ENCODE results near the gene GNGT1. TPM values are rescaled to one million over a fixed set of nuclear protein-coding genes. Genes with fewer than 3 reads are reported as not detected.

The GNGT1 gene
- polyA plus RNA-seq, 1 of the 3 experiments (the other 2 are of a cell fraction), result 0.15 TPM

GRCh38 chr7:93913197-93913596 is 6.8 kb downstream of the GNGT1 start:
- Histone ChIP-seq H2AFZ (ENCODE audit: low read depth) (0 out of 2 replicates have a peak overlapping the region, but pooled peaks have one; percentile 43), H3K9me3 (no peaks in the 10 kb centered on the region), H3K4me3 (ENCODE audit: low read depth in 2 of 2, low read length in 1 of 2) (no peak overlapping the region), H3K4me1 (ENCODE audit: control insufficient read depth in 1 of 2, insufficient read depth in 2 of 2, low read depth in 1 of 2, low read length in 1 of 2) (peaks cover 4 to 5% of the 10 kb centered on the region in 2 experiments; a peak in 3 of 4 replicates), H3K79me2 (ENCODE audit: insufficient read depth) (no peaks in the 10 kb centered on the region), H3K9me2 (no peaks in the 10 kb centered on the region), H3K4me2 (no peak overlapping the region), H4K20me1 (ENCODE audit: insufficient read depth) (no peaks in the 10 kb centered on the region), H3F3A (replicated peaks; ENCODE audit: insufficient read depth) (peaks cover 18% of the 10 kb centered on the region), H3K27me3 (ENCODE audit: insufficient read depth) (no peaks in the 10 kb centered on the region), H3K9ac (no peak overlapping the region), H3K27ac (ENCODE audit: low read depth in 2 of 2, low read length in 1 of 2) (no peak overlapping the region), H3K36me3 (replicated peaks in 1 of 2; ENCODE audit: control insufficient read depth in 1 of 2, insufficient read depth in 2 of 2, low read length in 1 of 2) (no peaks in the 10 kb centered on the region)
- TF ChIP-seq CTCF (IDR thresholded peaks at IDR 0.05) (no peak), MEF2A (IDR thresholded peaks at IDR 0.05; ENCODE audit: borderline replicate concordance, low read depth) (no peak), TAF1 (IDR thresholded peaks at IDR 0.05; ENCODE audit: borderline replicate concordance, low read depth, low read length) (no peak), MAX (IDR thresholded peaks at IDR 0.05; ENCODE audit: low read depth) (no peak), USF1 (IDR thresholded peaks at IDR 0.05; ENCODE audit: borderline replicate concordance, low read depth) (no peak)
- DNase-seq, result no peak
- CTCF ChIA-PET, result interaction anchor here (1.0 kb wide), 1 partner anchor 10 kb away, joined by 6 read pairs; no protein-coding TSS in a partner anchor
- POLR2A ChIA-PET, result no interaction called here

GRCh38 chr7:93914581-93915066 is 8.3 kb downstream of the GNGT1 start:
- Histone ChIP-seq H2AFZ (ENCODE audit: low read depth) (no peak overlapping the region; the same call in 1 of the 2 replicates), H3K27ac (ENCODE audit: low read depth in 2 of 2, low read length in 1 of 2) (no peak overlapping the region; a peak in 1 of 4 replicates), H3K36me3 (replicated peaks in 1 of 2; ENCODE audit: control insufficient read depth in 1 of 2, insufficient read depth in 2 of 2, low read length in 1 of 2) (no peaks in the 10 kb centered on the region), H3K27me3 (ENCODE audit: insufficient read depth) (no peaks in the 10 kb centered on the region), H3K9ac (no peak overlapping the region), H4K20me1 (ENCODE audit: insufficient read depth) (no peaks in the 10 kb centered on the region), H3K4me1 (ENCODE audit: control insufficient read depth in 1 of 2, insufficient read depth in 2 of 2, low read depth in 1 of 2, low read length in 1 of 2) (peaks cover 4 to 5% of the 10 kb centered on the region in 2 experiments; a peak in 3 of 4 replicates), H3K4me2 (peak overlapping the region; percentile 31; the same call in 1 of the 2 replicates), H3K4me3 (ENCODE audit: low read depth in 2 of 2, low read length in 1 of 2) (peak overlapping the region in 1 of 2 experiments; percentile 9; a peak in 1 of 4 replicates), H3F3A (replicated peaks; ENCODE audit: insufficient read depth) (peaks cover 18% of the 10 kb centered on the region), H3K79me2 (ENCODE audit: insufficient read depth) (no peaks in the 10 kb centered on the region), H3K9me2 (no peaks in the 10 kb centered on the region), H3K9me3 (no peaks in the 10 kb centered on the region)
- POLR2A ChIA-PET, result no interaction called here
- DNase-seq, result no peak
- 22% methylated on average over 7 of the region's 7 CpGs for WGBS (ENCODE audit: low lambda C conversion rate)
- CTCF ChIA-PET, result interaction anchor here (0.9 to 1.3 kb wide), 2 partner anchors 9 to 12 kb away, joined by 4 to 6 read pairs; no protein-coding TSS in a partner anchor
- no peak for TF ChIP-seq SMC3 (IDR thresholded peaks at IDR 0.05; ENCODE audit: low read depth, low read length)
- TF ChIP-seq NRF1 (IDR thresholded peaks at IDR 0.05; ENCODE audit: low read depth, low read length), result no peak
- peak; percentile 67 for TF ChIP-seq FOSL2 (IDR thresholded peaks at IDR 0.05; ENCODE audit: borderline replicate concordance, low read depth)
- TF ChIP-seq EP300 (IDR thresholded peaks at IDR 0.05; ENCODE audit: borderline replicate concordance in 1 of 2, low read depth in 1 of 2, low read length in 1 of 2), result peak in 1 of 2 experiments; percentile 65; a peak in 1 of 4 replicates
- no peak for TF ChIP-seq SIN3A (IDR thresholded peaks at IDR 0.05; ENCODE audit: borderline replicate concordance, low read depth, low read length)
- no peak for TF ChIP-seq EZH2phosphoT487 (IDR thresholded peaks at IDR 0.05; ENCODE audit: borderline replicate concordance, low read depth)
- peak; percentile 69 for TF ChIP-seq TCF12 (IDR thresholded peaks at IDR 0.05)
- no peak for TF ChIP-seq CHD2 (IDR thresholded peaks at IDR 0.05; ENCODE audit: low read length, partially characterized antibody)
- TF ChIP-seq GABPA (IDR thresholded peaks at IDR 0.05; ENCODE audit: low read depth), result no peak
- TF ChIP-seq IRF3 (IDR thresholded peaks at IDR 0.05; ENCODE audit: low read depth, low read length), result no peak
- TF ChIP-seq RXRA (IDR thresholded peaks at IDR 0.05; ENCODE audit: borderline replicate concordance, low read depth), result no peak
- TF ChIP-seq RAD21 (IDR thresholded peaks at IDR 0.05; ENCODE audit: low read length), result no peak
- no peak; the same call in 1 of the 2 replicates for TF ChIP-seq PBX3 (IDR thresholded peaks at IDR 0.05)
- TF ChIP-seq NFIC (IDR thresholded peaks at IDR 0.05; ENCODE audit: borderline replicate concordance), result peak; percentile 74
- TF ChIP-seq RFX5 (IDR thresholded peaks at IDR 0.05; ENCODE audit: low read length), result no peak
- no peak for TF ChIP-seq YY1 (IDR thresholded peaks at IDR 0.05; ENCODE audit: low read depth)
- no peak for TF ChIP-seq POLR2AphosphoS5 (IDR thresholded peaks at IDR 0.05; ENCODE audit: low read depth, low read length)
- TF ChIP-seq USF1 (IDR thresholded peaks at IDR 0.05; ENCODE audit: borderline replicate concordance, low read depth), result no peak
- TF ChIP-seq RCOR1 (IDR thresholded peaks at IDR 0.05; ENCODE audit: low read length), result no peak

Data from SK-N-SH (cell line).